D341Med (cell line): ENCODE measurements around the gene RAD23B.
A peak's percentile ranks its signal among the peaks of the same experiment; 100 is the strongest.
"Not testable (repeated sequence)": the region's sequence is repeated elsewhere in the genome, so short reads cannot be mapped to it uniquely, and the experiment has no call there.

ENCODE experiments used
- DNase-seq: peaks from one replicate; pipeline ENCODE4 v3.0.0; 2012; ENCODE audit warnings: low spot score

The RAD23B gene

DNA sequence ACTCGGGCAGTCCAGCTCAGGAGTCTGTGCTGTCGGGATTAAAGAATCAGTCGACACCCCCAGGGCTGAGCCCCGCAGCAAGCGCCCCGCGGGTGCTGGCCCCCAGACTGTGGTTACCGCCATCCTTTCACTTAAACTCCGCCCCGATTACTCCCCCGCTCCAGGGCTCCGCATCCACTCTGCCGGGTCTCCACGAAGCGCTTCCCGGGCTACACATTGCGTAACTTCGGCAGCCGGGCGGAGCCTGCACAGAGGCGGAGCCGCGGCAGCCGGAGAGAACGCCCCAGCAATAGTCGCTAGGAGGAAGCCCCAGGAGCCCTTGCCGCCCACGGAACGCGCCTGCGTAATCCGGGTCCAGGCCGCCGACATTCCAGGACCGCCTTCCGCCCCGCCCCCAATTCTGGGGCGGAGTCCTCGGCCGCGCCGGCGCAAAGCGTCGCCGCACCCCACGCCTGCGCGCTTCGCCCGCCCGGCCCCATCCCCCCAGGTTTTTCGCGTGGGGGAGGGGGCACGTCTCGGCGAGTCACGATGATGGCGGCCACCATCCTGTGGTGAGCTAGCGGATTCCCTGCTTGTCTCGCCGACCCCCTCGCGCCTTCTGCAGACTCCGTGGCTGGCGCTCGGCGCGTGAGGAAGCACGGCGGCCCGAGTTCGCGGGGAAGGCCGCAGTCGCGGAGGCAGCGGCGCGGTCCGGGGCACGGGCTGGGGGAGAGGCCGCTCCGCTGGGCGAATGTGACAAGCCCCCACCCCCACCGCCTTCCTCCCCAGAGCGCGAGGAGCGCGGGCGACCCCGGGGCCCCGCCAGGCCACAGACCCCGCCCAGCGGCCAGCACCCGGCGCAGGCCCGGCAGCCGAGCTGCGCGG, at the start of gene RAD23B:
Gene RAD23B, plus strand, starts transcription at position 521 of the 864 bp plus-strand sequence. CDS start 351 bp downstream, outside the sequence.
- peak; percentile 99 for DNase-seq

DNA sequence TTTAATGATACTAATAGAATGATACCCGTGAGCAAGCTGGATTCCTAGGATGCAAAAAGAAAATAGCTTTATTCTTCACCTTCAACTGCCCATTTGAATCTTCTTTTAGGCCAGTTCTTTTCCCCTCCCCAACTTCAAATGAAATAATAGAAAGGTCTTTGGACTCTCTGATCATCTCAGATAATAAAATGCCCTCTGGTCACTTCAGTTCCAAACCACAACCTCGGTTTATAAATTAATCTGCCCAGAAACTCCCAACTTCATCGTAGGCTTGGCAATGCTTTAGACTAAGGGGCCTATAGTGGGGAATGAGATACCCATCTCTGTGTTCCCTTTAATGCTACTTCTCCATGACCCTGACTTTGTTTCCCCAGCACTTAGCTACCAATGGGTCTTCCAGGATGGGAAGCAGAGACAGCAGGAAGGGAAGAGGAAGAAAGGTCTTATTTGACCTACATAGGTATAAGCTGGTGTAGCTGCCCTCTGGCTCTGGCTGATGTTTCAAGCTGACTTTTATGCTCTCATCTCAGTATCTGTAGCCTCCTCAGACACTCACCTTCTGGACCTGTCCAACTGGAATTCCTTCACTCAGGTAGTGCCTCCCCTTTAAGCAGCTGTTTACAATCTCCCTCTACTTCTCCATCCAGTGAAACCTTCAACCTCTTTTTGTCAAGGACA, 47.2 kb upstream of the RAD23B start:
- DNase-seq: no peak

DNA sequence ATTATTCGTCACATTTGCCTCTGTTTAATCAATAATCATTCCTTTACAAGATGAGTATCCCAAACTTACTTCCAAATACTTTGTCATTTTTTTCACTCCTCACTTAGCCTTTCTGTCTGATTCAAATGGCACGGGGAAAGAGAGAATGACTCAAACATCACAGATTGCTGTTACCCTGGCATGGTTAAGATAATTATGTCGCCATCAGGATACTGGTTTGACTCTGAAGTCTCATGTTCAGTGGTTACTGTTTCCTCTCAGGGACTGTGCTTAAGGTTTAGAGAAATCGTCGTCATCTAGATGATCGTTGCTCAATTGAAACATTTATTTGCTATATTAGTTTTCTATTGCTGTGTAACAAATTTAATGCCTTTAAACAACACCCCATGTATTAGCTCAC, 45.2 kb upstream of the RAD23B start:
- no peak for DNase-seq

DNA sequence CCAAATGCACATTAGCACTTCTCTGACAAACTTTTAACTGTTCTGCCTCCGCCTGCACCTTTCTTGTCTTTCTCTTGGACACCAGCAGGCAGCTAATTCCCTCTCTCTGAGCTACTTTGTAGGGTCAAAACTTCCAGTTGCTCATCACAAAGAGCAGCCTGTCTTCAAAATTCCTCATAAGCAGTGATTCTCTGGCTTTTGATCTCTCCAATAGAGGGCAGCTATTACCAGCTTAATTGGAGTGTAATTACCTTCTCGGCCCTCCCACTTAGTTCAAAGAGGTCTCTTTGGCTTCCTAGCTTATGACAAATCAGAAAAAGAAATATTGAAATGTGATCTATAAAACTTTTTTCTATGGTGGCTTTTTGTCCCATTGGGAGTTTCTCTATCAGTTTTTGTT, 43.6 kb upstream of the RAD23B start:
- peak; percentile 43 for DNase-seq

DNA sequence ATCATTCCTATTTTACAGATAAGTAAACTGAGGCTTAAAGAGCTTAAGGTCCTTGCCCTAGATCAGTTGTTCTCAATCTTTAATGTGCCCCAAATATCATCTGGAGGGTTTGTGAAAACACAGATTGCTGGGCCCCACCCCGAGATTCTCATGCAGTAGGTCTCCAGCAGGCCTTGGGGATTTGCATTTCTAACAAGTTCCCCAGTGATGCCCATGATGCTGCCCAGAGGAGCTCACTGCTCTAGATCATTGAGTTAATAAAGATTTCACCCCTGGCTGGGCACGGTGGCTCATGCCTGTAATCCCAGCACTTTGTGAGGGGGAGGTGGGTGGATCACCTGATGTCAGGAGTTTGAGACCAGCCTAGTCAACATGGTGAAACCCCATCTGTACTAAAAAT, 42.8 kb upstream of the RAD23B start:
- DNase-seq: no peak

DNA sequence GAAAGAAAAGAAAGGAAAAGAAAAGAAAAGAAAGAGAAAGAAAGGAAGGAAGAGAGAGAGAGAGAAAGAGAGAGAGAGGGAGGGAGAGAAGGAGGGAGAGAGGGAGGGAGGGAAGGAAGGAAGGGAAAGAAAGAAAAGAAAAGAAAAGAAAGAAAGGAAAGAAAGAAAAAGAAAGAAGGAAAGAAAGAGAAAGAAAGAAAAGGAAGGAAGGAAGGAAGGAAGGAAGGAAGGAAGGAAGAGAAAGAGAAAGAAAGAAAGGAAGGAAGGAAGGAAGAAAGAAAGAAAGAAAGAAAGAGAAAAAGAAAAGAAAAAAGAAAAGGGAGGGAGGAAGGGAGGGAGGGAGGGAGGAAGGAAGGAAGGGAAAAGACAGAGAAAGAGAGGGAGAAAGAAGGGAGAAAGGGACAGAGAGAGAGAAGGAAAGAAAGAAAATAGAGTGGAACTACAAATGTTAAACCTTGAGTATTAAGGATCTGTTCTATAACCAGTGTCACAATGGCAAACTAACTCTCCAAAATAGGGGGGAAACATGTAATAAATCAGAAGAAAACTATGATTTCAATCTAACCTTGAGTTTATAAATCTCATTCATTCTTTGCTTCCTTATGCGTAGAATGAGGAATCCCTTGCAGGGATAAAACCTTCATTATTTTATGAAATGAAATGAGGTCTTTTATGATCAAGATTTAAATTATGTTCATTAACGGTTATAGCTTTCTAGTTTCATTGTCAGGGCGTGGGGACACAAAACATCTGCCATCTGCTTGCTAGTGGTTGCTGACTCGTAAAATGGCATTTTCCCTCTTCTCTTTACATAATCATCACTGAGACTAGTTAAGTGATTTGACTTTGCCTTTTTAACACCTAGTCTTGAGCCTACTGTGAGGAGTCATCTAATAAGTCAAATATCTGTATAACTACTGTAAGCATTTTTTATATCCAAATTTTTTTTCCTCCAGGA, 40.7 kb upstream of the RAD23B start:
- DNase-seq: no peak

DNA sequence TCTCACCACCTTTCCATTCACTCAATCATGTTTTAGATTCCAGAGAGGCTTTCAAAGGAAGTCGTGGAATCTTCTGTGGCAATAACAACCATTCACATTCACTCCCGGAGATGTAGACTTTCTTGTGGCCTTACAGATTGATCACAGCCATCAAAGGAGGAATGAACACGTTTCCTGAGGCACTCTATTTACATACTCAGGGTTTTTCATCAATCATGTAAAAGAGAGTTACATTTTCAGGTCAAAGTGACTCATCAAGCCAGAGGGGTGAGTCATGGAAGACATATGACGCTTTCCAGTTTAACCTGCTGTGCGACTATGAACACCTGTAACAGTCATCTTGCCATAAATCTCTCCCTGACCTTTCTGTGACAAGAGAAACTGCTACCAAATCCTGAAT, 39.3 kb upstream of the RAD23B start:
- no peak for DNase-seq

DNA sequence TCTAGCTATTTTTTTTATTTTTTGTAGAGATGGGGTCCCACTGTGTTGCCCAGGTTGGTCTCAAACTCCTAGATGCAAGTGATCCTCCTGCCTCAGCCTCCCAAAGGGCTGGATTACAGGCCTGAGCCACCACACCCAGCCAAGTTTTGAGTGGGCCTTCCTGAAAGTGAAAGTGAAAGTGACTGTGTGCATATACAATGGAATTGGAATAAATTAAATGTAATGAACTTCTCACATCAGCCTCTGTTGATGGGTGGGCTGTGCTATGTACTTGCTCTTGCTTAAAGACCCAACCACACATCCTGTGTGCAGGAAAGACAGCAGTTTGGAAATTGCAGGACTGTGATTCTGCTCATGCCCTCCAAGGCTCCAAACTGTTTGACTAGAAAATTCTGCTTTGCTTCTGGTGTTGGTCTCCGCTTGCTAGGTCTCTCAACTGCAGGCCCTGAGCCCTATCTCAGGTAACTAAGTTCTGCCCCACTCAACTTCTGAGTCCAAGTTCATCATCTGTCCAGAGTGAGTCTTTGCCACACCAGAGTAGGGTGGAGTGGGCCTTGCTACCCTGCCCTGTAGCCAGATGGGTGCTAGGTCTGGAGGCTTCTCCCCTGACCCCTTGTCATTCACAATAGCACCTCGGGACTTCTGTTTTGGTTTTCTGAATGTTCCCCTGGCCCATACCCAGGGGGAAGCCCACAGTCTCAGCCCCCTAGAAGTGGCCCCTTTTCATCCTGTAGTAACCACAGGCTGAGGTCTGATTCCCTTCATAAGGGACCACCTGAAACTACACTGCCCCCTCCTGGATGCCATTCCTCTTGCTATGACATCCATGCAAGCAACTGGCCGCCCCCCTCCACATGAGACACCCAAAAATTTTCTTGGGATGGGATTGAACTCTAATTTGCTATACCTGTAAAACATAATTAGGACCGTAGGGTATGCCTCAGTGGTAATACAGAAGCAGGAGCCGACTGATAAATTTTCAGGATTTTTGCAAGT, 36.5 kb upstream of the RAD23B start:
- DNase-seq: peak; percentile 55

DNA sequence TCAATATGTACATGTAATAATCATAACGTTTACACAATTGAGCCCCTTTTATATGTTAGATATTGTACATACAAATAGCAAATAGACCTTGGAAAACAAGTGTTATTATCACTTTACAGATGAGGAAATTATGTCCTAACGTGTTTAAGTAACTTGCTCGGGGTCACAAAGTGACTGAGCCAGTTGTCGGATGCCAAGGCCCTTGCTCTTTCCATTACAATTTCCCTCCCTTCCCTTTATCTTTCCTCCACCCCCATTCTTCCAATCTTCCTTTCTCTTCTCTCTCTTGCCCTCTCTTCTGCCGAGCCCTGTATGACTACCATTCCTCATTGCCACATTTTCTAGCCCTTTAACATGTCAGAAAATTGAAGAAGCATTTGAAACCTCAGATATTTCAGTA, 34.4 kb upstream of the RAD23B start:
- DNase-seq: no peak

DNA sequence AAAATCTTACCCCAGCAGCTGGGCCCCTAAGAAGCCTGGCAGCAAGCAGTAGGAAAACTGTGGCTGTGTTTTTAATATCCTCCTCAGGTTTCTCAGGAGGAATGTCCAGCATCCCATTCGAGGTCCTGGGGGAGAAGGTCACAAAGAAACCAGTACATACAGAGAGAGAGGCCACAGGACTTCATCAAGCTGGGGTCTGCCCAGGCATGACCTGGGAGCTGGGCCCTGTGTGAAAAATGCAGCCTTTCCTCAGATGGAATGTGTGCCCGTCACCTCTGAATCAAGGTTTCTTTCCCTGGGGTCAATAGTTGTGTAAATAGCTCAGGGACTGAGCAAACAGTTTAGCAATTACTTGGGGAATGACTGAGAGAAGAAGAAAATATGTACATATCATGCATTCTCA, 33.9 kb upstream of the RAD23B start:
- no peak for DNase-seq

DNA sequence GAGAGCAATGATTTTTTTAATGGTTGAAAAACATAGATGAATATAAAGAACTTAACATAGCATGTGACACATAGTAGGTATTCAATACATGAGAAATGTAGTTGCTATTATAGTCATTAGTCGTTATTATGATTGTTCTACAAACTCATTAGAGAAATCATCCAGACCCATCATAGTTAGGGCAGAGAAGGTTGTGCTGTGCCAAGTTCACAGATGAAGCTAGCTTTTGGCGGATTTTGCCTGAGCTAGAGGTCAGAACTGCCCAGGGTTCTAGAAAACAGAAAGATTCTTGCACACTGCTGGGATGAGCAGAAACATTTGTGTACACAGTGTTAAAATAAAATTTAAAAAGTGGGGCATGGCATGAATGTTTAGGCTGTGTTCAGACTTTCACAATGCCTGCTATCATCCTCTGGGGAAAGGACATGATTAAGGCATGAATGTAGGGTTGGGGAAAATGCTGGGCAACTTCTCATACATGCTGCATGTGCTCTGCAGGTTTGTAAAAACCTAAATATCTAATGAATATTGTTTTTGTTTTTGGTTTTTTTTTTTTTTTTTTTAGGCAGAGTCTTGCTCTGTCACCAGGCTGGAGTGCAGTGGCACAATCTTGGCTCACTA, 33.3 kb upstream of the RAD23B start:
- DNase-seq: no peak

DNA sequence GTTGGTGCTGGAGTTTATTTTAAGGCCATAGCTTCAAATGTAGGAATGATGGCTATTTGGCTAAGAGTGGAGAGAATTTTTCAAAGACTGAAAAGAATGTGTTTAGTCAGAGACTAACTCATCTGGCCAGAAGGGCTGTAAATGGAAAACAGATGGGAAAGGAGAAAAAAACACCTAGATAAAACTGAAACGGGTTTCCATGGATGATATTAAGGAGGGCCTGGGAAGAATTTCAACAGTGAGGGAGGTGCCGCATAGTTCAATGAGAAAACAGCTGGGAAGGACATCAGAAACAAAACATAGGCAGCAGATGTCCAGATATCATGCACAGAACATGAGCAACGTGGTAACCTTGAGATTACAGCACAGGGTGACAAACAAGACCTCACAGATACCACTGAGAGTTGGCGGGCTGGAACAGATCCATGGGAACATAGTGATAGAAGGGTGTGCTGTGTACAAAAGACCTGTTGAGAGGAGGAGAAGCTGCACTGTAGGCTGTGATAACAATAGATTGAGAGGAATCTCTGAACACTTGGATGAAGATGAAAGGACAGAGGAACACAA, 31.2 kb upstream of the RAD23B start:
- DNase-seq: no peak

DNA sequence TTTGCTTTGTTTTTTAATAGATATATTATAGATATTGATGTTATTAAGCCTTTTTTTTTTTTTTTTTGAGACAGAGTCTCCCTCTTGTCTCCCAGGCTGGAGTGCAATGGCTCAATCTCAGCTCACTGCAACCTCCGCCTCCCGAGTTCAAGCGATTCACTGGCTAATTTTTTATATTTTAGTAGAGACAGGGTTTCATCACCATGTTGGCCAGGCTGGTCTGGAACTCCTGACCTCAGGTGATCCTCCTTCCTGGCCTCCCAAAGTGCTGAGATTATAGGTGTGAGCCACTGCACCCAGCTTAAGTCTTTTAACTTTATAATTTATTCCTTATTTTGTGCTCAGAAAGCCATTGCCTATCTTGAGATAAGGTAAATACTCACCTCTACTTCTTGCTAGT, 24.2 kb upstream of the RAD23B start:
- no peak for DNase-seq

DNA sequence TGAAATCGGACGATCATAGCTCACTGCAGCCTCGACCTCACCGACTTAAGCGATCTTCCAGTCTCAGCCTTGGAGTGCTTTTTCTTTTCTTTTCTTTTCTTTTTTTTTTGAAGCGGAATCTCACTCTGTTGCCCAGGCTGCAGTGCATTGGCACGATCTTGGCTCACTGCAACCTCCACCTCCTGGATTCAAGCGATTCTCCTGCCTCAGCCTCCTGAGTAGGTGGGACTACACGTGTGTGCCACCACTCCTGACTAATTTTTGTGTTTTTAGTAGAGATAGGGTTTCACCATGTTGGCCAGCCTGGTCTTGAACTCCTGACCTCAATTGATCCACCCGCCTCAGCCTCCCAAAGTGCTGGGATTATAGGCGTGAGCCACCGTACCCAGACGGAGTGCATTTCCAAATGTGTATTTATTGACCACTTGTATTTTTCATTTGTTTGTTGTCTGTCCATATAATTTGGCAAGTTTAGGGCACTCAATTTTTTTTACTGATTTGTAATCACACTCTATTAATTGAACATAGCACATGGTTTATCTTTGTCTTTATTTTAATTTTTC, 23.2 kb upstream of the RAD23B start:
- not testable (repeated sequence) for DNase-seq

DNA sequence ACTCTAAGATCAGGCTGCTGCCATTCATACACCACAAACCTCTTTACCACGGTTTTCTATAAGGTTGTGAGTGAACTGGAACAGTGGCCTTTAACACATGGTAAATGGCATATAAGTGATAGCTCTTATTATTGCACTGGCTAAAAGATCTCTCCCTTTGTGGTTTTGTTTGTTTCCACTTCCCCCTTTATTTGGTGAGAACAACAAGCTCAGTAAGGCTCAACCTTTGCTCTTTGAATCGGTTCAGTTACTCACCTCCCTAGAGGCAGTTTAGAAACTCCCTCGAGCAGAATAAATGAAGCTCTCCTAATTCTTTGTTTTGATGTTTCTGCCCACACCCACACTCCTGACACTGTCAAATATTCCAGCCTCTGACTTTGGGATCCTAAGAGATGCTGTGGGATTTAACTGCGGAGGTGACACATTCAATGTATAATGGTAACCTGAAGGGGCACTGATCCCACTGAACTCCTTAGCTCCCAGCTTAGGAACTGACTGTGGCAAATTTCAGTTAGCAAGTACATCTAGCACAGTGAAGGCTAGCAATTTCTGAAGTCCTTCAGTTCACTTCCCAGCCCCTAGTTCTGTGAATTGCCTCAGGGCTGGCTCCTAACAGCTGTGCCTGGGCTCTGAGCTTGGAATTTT, 22.5 kb upstream of the RAD23B start:
- DNase-seq: no peak

DNA sequence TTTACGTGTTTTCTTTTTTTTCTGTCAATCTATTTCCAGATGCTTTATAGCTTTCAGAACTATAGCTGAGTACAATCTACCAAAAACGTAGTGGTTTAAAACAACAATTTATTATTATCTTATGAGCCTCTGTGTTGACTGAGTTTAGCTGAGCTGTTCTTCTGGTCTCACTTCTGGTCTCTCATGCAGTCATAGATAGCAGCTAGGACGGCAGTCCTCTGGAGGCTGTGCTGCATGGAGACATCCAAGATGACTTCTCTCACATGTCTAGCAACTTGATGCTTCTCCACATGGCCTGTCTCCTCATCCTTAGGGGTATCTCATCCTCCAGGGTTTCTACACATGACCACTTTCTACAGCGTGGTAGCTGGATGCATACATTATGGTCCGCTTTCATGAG, 22.0 kb upstream of the RAD23B start:
- DNase-seq: no peak

DNA sequence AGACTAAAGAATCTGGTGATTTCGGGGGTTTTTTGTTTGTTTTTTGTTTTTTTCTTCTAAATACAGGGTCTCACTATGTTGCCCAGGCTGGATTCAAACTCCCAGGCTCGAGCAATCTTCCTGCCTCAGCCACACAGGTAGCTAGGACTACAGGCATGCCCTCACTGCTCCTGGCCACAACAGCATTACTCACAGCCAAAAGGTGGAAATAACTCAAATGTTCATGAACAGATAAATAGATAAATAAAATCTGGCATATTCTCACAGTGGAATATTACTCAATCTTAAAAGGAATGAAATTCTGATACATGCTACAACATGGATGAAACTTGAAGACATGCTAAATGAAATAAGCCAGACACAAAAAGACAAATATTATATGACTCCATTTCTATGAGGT, 19.8 kb upstream of the RAD23B start:
- DNase-seq: no peak

DNA sequence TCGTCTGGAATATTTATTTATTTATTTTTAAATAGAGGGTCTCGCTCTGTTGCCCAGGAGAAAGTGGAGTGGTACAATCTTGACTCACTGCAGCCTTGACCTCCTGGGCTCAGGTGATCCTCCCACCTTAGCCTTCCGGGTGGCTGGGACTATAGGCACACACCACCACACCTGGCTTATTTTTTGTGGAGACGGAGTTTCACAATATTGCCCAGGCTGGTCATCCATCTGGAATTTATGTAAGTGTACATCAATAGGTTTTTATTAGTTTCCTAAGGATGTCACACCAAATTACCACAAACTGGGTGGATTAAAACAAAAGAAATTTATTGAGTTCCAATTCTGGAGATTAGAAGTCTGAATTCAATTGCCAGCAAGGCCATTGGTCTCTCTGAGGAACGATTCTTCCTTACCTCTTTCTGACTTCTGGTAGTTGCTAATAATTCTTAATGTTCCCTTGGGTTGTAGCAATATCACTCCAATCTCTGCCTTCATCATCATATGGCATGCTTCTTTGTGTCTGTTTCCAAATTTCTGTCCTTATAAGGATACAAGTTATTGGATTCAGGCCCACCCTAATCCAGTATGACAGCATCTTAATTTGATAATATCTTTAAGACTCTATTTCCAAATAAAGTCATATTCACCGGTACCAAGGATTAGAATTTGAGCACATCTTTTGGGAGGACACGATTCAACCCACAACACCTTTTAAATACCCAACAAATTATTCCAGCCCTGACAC, 16.3 kb upstream of the RAD23B start:
- DNase-seq: no peak

DNA sequence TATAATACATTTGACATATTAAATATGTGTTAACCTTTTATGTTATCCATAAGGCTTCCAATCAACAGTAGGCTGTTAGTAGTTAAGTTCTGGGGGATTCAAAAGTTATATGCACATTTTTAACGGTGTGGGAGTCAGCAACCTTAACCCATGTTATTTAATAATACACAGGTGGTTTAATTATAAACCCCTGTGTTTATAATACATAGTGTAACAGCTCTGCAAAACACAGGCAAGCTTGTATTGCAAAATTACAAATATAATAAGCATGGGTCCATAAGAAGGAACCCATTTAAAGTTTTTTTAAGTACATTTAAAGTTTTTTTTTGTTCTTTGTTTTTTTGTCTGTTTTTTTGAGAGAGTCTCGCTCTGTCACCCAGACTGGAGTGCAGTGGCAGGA, 14.5 kb upstream of the RAD23B start:
- DNase-seq: no peak
